ENCODE results near the gene KRTAP10-8. TPM values are rescaled to one million over a fixed set of nuclear protein-coding genes. Genes with fewer than 3 reads are reported as not detected.
"Not testable (repeated sequence)": the region's sequence is repeated elsewhere in the genome, so short reads cannot be mapped to it uniquely, and the experiment has no call there.

The KRTAP10-8 gene
- total RNA-seq, 8 experiments from 2014 or later = 0.41 to 0.67 (median 0.44) TPM; not detected in 4

DNA sequence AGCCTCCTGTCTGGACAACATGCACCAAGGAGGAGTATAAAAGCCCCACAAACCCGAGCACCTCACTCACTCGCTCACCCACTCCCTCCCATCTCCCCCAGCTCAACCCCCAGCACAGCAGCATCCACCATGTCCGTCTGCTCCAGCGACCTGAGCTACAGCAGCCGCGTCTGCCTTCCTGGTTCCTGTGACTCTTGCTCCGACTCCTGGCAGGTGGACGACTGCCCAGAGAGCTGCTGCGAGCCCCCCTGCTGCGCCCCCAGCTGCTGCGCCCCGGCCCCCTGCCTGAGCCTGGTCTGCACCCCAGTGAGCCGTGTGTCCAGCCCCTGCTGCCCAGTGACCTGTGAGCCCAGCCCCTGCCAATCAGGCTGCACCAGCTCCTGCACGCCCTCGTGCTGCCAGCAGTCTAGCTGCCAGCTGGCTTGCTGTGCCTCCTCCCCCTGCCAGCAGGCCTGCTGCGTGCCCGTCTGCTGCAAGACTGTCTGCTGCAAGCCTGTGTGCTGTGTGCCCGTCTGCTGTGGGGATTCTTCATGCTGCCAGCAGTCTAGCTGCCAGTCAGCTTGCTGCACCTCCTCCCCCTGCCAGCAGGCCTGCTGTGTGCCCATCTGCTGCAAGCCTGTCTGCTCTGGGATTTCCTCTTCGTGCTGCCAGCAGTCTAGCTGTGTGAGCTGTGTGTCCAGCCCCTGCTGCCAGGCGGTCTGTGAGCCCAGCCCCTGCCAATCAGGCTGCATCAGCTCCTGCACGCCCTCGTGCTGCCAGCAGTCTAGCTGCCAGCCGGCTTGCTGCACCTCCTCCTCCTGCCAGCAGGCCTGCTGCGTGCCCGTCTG, 38.0 kb upstream of the KRTAP10-8 start, which contains the start of gene KRTAP10-4:
KRTAP10-4 (plus strand) TSS at position 100 of the 827 bp plus-strand sequence; CDS start at position 130, 30 bp downstream.
- in situ Hi-C loops (cut with MboI; ENCODE audit: low pct_unique_long_range_greater_than_20kb in 2 of 9, low sequenced_read_pairs in 9 of 9, unreplicated experiment in 9 of 9); ATAC-seq (replicated peaks in 6 of 8); H3K4me1 ChIP-seq (replicated peaks in 1 of 2); H3K27ac ChIP-seq; H3K4me3 ChIP-seq: not testable (repeated sequence)
- WGBS, 10 experiments = 0% methylated on average over 1 of the region's 25 CpGs; no CpG with 5 or more reads in 9 of the 10 experiments

DNA sequence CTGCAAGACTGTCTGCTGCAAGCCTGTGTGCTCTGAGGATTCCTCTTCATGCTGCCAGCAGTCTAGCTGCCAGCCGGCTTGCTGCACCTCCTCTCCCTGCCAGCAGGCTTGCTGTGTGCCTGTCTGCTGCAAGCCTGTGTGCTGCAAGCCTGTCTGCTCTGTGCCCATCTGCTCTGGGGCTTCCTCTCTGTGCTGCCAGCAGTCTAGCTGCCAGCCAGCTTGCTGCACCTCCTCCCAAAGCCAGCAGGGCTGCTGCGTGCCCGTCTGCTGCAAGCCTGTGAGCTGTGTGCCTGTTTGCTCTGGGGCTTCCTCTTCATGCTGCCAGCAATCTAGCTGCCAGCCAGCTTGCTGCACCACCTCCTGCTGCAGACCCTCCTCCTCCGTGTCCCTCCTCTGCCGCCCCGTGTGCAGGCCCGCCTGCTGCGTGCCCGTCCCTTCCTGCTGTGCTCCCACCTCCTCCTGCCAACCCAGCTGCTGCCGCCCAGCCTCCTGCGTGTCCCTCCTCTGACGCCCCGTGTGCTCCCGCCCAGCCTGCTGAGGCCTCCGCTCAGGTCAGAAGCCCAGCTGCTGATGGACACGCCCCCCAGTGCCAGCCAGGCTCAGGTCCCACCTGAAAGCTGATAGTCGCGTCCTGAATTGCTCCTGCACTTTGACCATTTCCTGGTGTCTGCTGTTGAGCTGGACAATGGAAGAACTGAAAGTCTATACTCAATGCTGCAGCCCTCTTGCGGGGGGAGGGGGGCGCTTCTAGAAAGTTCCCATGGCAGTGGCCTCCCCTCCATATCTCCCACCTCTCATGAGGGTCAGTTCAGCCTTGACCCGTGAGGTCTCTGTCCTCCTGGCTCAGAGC, 37.2 kb upstream of the KRTAP10-8 start:
- WGBS, 10 experiments = 0 to 100% (median 48%) methylated on average over 1 to 12 of the region's 21 CpGs; no CpG with 5 or more reads in 6 of the 10 experiments
- in situ Hi-C loops (cut with MboI; ENCODE audit: low pct_unique_long_range_greater_than_20kb in 2 of 9, low sequenced_read_pairs in 9 of 9, unreplicated experiment in 9 of 9) = no loop called here
- no peak overlapping the region for H3K27ac ChIP-seq
- H3K4me1 ChIP-seq (replicated peaks in 1 of 2) = no peaks in the 10 kb centered on the region
- H3K4me3 ChIP-seq = no peak overlapping the region
- ATAC-seq (replicated peaks in 6 of 8) = peak in 1 of 8 experiments; percentile 52

DNA sequence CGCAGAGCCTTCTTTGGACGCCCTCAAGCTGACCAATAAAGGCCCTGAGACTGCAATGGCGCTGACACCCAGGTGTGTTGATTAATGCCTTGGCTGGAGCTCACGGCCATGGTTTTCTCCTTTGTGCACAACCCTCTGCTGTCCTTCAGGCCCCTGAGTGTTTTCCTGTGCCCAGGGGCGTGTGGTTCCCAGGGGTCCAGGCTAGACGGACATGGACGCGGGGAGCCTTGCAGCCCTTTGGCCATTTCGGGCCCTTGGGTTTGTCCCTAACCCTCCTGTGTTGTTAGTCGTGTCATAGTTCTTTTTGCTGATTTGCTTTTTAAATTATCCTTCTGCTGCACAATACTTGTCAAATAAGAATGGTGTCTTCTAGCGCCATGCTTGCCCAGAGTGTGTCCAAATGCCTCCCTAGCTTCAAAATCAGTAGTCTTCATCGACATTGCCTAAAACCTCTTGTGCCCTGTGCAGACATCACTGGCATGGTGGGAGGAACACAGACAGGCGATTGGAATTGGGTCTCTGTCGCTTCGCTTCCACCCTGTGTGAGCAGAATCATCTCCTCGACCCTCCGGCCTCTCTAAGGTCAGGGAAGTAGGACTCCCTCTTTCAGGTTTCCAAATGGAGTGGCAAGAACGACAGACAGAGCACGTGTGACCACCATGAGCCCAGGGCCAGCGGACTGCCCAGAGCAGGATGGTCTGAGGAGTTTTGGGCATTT, 36.4 kb upstream of the KRTAP10-8 start:
- 0 to 100% (median 80%) methylated on average over 1 to 11 of the region's 20 CpGs; no CpG with 5 or more reads in 3 of the 10 experiments for WGBS, 10 experiments
- Histone ChIP-seq H3K27ac (no peak overlapping the region), H3K4me1 (replicated peaks in 1 of 2) (no peaks in the 10 kb centered on the region), H3K4me3 (no peak overlapping the region)
- ATAC-seq (replicated peaks in 6 of 8) = no peak
- in situ Hi-C loops (cut with MboI; ENCODE audit: low pct_unique_long_range_greater_than_20kb in 2 of 9, low sequenced_read_pairs in 9 of 9, unreplicated experiment in 9 of 9) = no loop called here

DNA sequence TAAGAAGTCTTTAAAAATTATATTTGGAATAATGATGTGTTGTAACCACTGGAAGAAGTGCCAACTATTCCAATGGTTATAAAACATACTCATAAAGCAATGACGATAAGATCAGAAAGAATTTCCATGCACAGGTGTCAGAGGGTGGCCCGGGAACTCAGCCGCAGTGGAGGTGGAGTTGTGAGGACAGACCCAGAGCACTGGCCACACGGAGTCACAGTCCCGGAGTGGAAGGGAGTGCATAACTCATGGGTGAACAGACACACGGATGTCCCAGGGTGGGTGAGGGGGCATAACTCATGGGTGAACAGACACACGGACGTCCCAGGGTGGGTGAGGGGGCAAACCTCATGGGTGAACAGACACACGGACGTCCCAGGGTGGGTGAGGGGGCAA, 35.9 kb upstream of the KRTAP10-8 start:
- Histone ChIP-seq H3K4me3 (no peak overlapping the region), H3K27ac (no peak overlapping the region), H3K4me1 (replicated peaks in 1 of 2) (no peaks in the 10 kb centered on the region)
- in situ Hi-C loops (cut with MboI; ENCODE audit: low pct_unique_long_range_greater_than_20kb in 2 of 9, low sequenced_read_pairs in 9 of 9, unreplicated experiment in 9 of 9) = no loop called here
- no peak for ATAC-seq (replicated peaks in 6 of 8)
- 33 to 93% (median 71%) methylated on average over 1 to 4 of the region's 10 CpGs; no CpG with 5 or more reads in 4 of the 10 experiments for WGBS, 10 experiments

DNA sequence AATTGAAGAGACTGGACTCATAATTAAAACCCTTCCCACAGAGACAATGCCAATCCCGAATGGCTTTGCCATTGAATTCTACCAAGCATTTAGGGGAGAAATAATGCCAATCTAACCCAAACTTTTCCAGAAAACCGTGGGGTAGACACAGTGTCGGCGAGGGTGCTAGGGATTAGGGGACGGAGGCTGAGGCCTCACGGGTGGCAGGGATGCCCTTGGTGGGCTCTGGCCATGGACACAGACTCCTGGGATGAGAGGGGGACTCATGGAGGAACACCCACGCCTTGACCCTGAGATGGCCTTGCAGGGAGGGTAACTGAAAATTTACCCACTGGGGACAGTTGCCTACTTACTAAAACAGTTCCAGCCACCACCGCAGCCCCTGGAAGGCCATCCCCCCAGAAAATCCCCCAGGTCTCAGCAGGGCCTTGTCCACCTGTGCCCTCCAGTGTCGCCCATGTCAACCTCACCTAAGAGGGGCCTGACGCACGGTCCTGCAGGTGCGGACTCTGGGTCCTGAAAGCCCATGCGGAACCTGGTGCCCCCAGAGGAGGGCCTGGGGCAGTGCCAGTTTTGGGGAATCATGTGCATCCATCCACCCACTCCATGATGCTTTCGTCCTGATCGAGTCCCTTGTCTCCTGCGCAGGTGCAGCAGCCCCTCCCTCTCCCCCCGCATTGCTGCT, 33.4 kb upstream of the KRTAP10-8 start:
- WGBS, 10 experiments = 17 to 89% (median 42%) methylated on average over 2 to 9 of the region's 17 CpGs; no CpG with 5 or more reads in 5 of the 10 experiments
- ATAC-seq (replicated peaks in 6 of 8) = no peak
- no peak overlapping the region for H3K4me3 ChIP-seq
- no peak overlapping the region for H3K27ac ChIP-seq
- peaks cover 3 to 5% of the 10 kb centered on the region in 2 donors for H3K4me1 ChIP-seq (replicated peaks in 1 of 2)
- in situ Hi-C loops (cut with MboI; ENCODE audit: low pct_unique_long_range_greater_than_20kb in 2 of 9, low sequenced_read_pairs in 9 of 9, unreplicated experiment in 9 of 9) = no loop called here

DNA sequence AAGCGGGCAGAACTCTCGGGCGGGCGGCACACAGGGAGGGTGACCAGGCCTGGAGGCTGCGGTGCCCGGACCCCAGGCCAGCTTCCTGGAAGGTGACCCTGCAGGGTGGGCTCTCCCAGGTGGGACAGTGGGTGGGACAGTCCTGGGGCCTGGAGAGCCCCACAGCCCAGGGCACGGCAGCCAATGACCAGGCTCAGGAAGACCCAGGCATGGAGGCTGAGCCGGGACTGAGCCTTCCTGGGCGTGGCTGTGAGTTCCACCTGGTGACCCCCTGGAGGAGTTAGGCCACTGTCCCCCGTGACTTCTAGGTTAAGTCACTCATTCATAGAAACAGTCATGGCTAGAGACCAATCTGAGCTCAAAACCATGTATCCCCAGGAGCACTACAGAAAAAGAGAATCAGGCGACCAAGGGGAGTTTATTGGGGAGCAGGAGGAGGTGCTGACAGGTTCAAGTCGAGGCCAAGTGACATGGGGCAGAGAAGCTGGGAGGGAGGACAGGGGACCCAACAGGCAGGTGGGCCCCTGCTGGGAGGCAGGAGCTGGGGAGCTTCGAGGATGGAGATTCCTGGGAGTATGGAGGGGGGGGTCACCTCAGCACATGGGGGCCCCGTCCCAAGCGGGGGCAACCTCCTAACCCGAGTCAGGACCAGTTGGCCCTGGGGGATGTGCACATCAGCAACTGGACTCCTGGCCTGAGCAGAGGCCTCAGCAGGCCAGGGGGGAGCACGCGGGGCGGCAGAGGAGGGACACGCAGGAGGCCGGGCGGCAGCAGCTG, 32.6 kb upstream of the KRTAP10-8 start:
- Histone ChIP-seq H3K4me1 (replicated peaks in 1 of 2) (peaks cover 3 to 10% of the 10 kb centered on the region in 2 donors), H3K27ac (no peak overlapping the region), H3K4me3 (no peak overlapping the region)
- 50 to 100% (median 84%) methylated on average over 1 to 3 of the region's 22 CpGs; no CpG with 5 or more reads in 6 of the 10 experiments for WGBS, 10 experiments
- in situ Hi-C loops (cut with MboI; ENCODE audit: low pct_unique_long_range_greater_than_20kb in 2 of 9, low sequenced_read_pairs in 9 of 9, unreplicated experiment in 9 of 9) = no loop called here
- ATAC-seq (replicated peaks in 6 of 8) = no peak

DNA sequence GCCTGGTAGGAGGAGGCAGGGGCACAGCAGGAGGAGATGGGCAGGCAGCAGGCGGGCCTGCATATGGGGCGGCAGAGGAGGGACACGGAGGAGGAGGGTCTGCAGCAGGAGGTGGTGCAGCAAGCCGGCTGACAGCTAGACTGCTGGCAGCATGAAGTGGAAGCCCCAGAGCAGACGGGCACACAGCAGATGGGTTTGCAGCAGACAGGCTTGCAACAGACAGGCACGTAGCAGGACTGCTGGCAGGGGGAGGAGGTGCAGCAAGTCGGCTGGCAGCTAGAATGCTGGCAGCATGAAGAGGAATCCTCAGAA, 32.1 kb upstream of the KRTAP10-8 start:
- no peak overlapping the region for H3K27ac ChIP-seq
- no peak for ATAC-seq (replicated peaks in 6 of 8)
- in situ Hi-C loops (cut with MboI; ENCODE audit: low pct_unique_long_range_greater_than_20kb in 2 of 9, low sequenced_read_pairs in 9 of 9, unreplicated experiment in 9 of 9) = no loop called here
- H3K4me3 ChIP-seq = no peak overlapping the region
- 67 to 80% methylated on average over 1 to 3 of the region's 7 CpGs; no CpG with 5 or more reads in 8 of the 10 experiments for WGBS, 10 experiments
- peaks cover 3 to 10% of the 10 kb centered on the region in 2 donors for H3K4me1 ChIP-seq (replicated peaks in 1 of 2)

DNA sequence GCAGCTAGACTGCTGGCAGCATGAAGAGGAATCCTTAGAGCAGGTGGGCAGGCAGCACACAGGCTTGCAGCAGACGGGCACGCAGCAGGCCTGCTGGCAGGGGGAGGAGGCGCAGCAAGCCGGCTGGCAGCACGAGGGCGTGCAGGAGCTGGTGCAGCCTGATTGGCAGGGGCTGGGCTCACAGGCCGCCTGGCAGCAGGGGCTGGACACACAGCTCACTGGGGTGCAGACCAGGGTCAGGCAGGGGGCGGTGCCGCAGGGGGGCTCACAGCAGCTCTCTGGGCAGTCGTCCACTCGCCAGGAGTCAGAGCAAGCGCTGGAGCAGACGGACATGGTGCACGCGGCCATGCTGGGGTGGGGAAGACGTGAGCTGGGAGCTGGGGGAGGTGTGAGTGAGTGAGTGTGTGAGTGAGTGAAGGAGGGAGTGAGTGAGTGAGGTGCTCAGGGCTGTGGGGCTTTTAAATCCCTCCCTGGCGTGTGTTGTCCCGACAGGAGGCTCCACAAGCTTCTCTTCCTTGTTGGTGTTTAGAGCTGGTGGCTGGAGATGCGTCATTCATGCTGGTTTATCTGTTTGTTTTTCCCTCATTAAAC, 31.6 kb upstream of the KRTAP10-8 start, which contains the start of gene KRTAP10-5:
KRTAP10-5 (minus strand) TSS at position 374 of the 591 bp plus-strand sequence; CDS start at position 348, 26 bp downstream.
- in situ Hi-C loops (cut with MboI; ENCODE audit: low pct_unique_long_range_greater_than_20kb in 2 of 9, low sequenced_read_pairs in 9 of 9, unreplicated experiment in 9 of 9); H3K4me3 ChIP-seq; H3K27ac ChIP-seq; ATAC-seq (replicated peaks in 6 of 8): not testable (repeated sequence)
- peaks cover 3 to 10% of the 10 kb centered on the region in 2 donors for H3K4me1 ChIP-seq (replicated peaks in 1 of 2)
- 0 to 80% (median 51%) methylated on average over 1 to 3 of the region's 19 CpGs; no CpG with 5 or more reads in 5 of the 10 experiments for WGBS, 10 experiments

DNA sequence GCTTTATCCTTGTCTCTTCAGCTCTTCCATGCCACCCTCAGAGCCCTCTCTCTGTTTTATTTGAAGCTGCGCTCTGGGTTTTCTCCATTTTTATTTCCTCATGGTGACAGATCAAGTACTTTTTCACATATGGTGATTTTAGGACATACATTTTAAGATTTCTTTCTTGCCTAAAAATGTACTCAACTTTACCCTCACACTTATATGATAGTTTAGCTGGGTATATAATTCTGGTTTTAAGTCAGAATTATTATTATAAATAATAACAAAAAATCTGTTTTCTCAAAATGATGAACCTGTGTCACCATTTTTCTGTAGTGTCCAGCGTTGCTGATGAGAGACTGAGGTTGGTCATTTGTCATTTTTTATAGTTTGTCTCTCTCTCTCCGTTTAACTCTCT, 30.7 kb upstream of the KRTAP10-8 start:
- Histone ChIP-seq H3K27ac (no peak overlapping the region), H3K4me1 (replicated peaks in 1 of 2) (peaks cover 3 to 10% of the 10 kb centered on the region in 2 donors), H3K4me3 (no peak overlapping the region)
- in situ Hi-C loops (cut with MboI; ENCODE audit: low pct_unique_long_range_greater_than_20kb in 2 of 9, low sequenced_read_pairs in 9 of 9, unreplicated experiment in 9 of 9) = no loop called here
- ATAC-seq (replicated peaks in 6 of 8) = no peak
- WGBS, 10 experiments = 29 to 89% (median 80%) methylated on average over 2 to 3 of the region's 3 CpGs; no CpG with 5 or more reads in 1 of the 10 experiments

DNA sequence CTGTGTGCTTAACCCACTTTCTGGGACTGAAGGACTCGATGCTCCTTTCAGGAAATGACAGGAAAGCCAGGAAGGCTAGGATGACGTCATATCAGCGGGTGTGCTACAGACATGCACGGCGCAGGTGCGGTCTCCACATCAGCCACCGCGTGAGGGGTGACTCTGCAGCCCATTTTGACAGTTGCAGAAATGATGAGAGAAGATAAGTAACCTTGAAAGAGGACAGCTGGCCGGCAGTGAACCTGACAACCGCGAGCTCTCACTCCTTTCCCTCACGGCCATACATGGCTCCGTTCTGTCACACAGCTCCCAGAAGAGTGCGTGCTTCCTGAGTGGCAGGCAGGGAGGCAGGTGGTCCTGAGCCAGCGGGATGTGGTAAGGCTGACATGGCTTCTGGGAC, 29.8 kb upstream of the KRTAP10-8 start:
- Histone ChIP-seq H3K4me1 (replicated peaks in 1 of 2) (peaks cover 3 to 10% of the 10 kb centered on the region in 2 donors), H3K4me3 (no peak overlapping the region), H3K27ac (no peak overlapping the region)
- WGBS, 10 experiments = 17 to 97% (median 86%) methylated on average over 2 to 10 of the region's 15 CpGs
- in situ Hi-C loops (cut with MboI; ENCODE audit: low pct_unique_long_range_greater_than_20kb in 2 of 9, low sequenced_read_pairs in 9 of 9, unreplicated experiment in 9 of 9) = no loop called here
- no peak for ATAC-seq (replicated peaks in 6 of 8)

DNA sequence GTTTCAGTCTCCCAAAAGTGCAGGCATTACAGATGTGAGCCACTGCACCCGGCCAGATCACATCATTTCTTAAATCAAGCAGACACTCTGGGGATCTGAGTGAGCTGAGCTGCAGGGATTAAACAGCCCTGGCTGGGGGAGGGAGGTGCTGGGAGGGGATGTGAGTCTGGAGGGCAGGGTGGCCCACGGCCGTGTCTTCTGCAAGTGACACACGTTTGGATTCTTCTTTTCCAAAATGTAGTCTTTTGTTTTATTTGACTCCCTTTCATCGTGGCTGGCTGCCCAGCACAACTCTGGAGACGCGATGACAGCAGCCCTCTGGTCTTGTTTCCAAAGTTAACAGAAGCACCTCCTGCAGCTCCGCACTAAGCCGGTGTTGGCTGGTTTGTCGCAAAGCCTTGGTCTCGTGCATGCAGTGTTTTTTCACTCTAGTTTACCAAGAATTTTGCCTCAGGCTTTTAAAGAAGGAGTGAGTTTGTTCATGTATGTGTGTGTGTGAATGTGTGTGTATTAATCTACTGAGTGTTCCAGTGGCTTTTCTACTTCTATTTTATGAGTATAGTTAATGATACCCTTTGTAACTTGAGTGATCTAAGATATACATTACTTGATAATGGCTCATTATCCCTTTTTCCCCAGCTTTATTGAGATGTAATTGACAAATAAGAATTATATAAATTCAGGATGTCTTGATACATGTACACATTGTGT, 28.6 kb upstream of the KRTAP10-8 start:
- 4 to 80% (median 13%) methylated on average over 1 to 7 of the region's 11 CpGs; no CpG with 5 or more reads in 5 of the 10 experiments for WGBS, 10 experiments
- peak in 7 of 8 experiments; percentile 22 to 92 (median 88) for ATAC-seq (replicated peaks in 6 of 8)
- no peak overlapping the region for H3K4me3 ChIP-seq
- peak overlapping the region in 1 of 2 donors; percentile 7 for H3K27ac ChIP-seq
- H3K4me1 ChIP-seq (replicated peaks in 1 of 2) = peaks cover 3 to 10% of the 10 kb centered on the region in 2 donors
- in situ Hi-C loops (cut with MboI; ENCODE audit: low pct_unique_long_range_greater_than_20kb in 2 of 9, low sequenced_read_pairs in 9 of 9, unreplicated experiment in 9 of 9) = no loop called here
